Measurements from ENCODE around the gene PIR.

Gene PIR

GRCh38 chrX:15451913-15452312 is 41.2 kb downstream of the PIR start:
- no peak for DNase-seq (ENCODE audit: low read depth)
- TF ChIP-seq, protein P1, sequence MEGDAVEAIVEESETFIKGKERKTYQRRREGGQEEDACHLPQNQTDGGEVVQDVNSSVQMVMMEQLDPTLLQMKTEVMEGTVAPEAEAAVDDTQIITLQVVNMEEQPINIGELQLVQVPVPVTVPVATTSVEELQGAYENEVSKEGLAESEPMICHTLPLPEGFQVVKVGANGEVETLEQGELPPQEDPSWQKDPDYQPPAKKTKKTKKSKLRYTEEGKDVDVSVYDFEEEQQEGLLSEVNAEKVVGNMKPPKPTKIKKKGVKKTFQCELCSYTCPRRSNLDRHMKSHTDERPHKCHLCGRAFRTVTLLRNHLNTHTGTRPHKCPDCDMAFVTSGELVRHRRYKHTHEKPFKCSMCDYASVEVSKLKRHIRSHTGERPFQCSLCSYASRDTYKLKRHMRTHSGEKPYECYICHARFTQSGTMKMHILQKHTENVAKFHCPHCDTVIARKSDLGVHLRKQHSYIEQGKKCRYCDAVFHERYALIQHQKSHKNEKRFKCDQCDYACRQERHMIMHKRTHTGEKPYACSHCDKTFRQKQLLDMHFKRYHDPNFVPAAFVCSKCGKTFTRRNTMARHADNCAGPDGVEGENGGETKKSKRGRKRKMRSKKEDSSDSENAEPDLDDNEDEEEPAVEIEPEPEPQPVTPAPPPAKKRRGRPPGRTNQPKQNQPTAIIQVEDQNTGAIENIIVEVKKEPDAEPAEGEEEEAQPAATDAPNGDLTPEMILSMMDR (conservative IDR thresholded peaks at IDR 0.05; ENCODE audit: low read depth, low read length), result no peak
- no peak overlapping the region for H3K4me3 ChIP-seq (ENCODE audit: low read length)

- no peak for DNase-seq (ENCODE audit: low read depth)
These were observed 45.0 kb downstream of the PIR start for GRCh38 chrX:15448010-15448639.

DNA sequence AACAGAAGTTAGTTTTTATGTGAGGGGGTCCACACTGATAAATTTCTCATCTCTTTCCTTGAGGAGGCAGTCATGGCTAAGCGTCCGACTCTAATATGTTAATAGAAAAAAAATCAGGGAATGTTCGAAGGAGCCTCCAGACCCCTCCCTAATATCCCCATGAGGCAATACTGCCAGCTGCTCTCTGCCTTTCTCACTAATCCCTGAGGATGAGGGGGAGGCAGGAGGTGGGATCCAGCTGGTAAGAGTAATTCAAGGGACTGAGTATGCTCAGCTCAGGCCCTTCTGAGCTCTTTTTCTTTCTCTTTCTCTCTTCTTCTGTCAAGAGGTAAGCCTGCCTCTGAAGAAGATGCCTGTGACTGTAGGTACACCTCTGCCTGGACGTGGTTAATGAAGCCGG is 51.7 kb downstream of the PIR start:
- TF ChIP-seq, protein P1 (conservative IDR thresholded peaks at IDR 0.05; ENCODE audit: low read depth, low read length), result no peak
- no peak overlapping the region for H3K4me3 ChIP-seq (ENCODE audit: low read length)
- DNase-seq (ENCODE audit: low read depth), result no peak

More at GRCh38 chrX:15448010-15448639, 45.0 kb downstream of the PIR start:
- TF ChIP-seq, protein P1 (conservative IDR thresholded peaks at IDR 0.05; ENCODE audit: low read depth, low read length), result no peak
- no peak overlapping the region for H3K4me3 ChIP-seq (ENCODE audit: low read length)

DNA sequence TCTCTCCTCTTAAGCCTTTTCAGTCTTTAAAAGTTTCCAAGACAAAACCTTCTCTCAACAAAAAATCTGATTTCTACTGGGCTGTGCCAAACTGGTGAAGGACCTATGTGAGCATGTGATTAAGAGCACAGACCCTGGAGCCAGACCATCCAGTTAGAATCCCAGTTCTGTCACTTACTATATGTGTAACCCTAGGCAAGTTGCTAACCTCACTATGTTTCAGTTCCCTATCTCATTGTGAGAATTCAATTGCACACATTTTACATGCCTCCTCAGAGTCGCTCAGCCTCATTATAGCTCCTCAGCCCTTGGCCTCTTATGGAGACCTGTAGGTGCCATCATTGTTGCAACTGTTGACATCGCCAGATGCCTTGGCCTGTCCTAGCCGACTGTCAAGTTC is 54.8 kb downstream of the PIR start:
- no peak for DNase-seq (ENCODE audit: low read depth)
- TF ChIP-seq, protein P1 (conservative IDR thresholded peaks at IDR 0.05; ENCODE audit: low read depth, low read length), result no peak
- H3K4me3 ChIP-seq (ENCODE audit: low read length), result no peak overlapping the region

DNA sequence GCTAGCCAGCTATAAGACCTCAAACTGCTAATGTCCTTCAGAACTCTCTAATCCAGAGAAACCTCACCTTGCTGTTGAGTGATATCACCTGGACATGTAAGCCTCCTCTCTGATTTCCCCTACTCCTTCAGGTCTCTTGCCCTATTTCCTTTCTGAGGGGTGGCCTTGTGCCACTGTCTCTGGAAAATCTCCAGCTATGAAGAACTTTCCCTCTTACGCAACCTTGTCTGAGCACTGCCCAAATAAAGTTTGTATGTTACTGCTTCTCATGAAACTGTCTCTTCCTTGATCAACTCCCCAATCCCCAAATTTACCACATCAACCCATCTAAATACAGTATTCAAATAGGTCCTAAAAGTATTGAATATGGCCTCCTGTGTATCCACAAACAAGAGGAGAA is 55.4 kb downstream of the PIR start:
- no peak for DNase-seq (ENCODE audit: low read depth)
- TF ChIP-seq, protein P1 (conservative IDR thresholded peaks at IDR 0.05; ENCODE audit: low read depth, low read length), result no peak
- H3K4me3 ChIP-seq (ENCODE audit: low read length), result no peak overlapping the region

- TF ChIP-seq, protein P1 (conservative IDR thresholded peaks at IDR 0.05; ENCODE audit: low read depth, low read length), result no peak
- no peak for DNase-seq (ENCODE audit: low read depth)
- no peak overlapping the region for H3K4me3 ChIP-seq (ENCODE audit: low read length)
These were observed 57.1 kb downstream of the PIR start for GRCh38 chrX:15435836-15436619.

GRCh38 chrX:15434205-15434604 is 58.9 kb downstream of the PIR start:
- H3K4me3 ChIP-seq (ENCODE audit: low read length), result no peak overlapping the region
- DNase-seq (ENCODE audit: low read depth), result no peak
- TF ChIP-seq, protein P1 (conservative IDR thresholded peaks at IDR 0.05; ENCODE audit: low read depth, low read length), result no peak
